Stimulated activated effector memory CD8-positive, alpha-beta T cell treated with anti-CD3 and anti-CD28 coated beads, Interleukin-12 subunit alpha, Interleukin-12 subunit beta, amount 100 ng/mL, for 72 hours (primary cell): ENCODE measurements around the gene MDH1.
"Not testable (repeated sequence)": the region's sequence is repeated elsewhere in the genome, so short reads cannot be mapped to it uniquely, and the experiment has no call there.

Experiments used
- ATAC-seq: fragments of 150-1000 bp; cut with Tn5 transposase; 2 replicates; pipeline ENCODE4 v1.10.0; 2021
- DNase-seq, 2 donors: peaks; one replicate each; pipeline ENCODE4 v3.0.0; 2021 to 2022; ENCODE audit warnings: low spot score in 2 of 2
- H3K27ac Mint-ChIP-seq: one replicate; pipeline ENCODE4 v1.8.0; 2022; ENCODE audit warnings: mild to moderate bottlenecking, mixed read lengths
- H3K36me3 Mint-ChIP-seq: one replicate; pipeline ENCODE4 v1.8.0; 2022; ENCODE audit warnings: mild to moderate bottlenecking, mixed read lengths
- H3K4me1 Mint-ChIP-seq: one replicate; pipeline ENCODE4 v1.8.0; 2022; ENCODE audit warnings: mixed read lengths
- H3K4me3 Mint-ChIP-seq: one replicate; pipeline ENCODE4 v1.8.0; 2022; ENCODE audit warnings: mild to moderate bottlenecking, mixed read lengths
- H3K9me3 Mint-ChIP-seq: one replicate; pipeline ENCODE4 v1.8.0; 2022; ENCODE audit warnings: mixed read lengths

The MDH1 gene

DNA sequence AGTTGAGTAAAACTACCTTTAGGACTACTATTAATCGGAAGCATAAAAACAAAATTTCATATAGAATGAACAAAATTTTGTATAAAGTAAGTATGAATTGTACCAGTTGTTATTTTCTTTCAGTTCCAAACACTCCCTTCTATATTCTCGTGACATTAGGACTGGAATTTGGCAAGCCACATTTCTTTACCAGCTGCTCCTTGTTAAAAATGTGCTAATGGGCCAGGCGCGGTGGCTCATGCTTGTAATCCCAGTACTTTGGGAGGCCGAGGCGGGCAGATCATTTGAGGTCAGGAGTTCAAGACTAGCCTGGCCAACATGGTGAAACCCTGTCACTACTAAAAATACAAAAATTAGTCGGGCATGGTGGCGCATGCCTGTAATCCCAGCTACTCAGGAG, 20.1 kb downstream of the MDH1 start:
- peaks cover 38% of the 10 kb centered on the region for H3K36me3 Mint-ChIP-seq
- ATAC-seq, H3K27ac Mint-ChIP-seq, H3K9me3 Mint-ChIP-seq, H3K4me3 Mint-ChIP-seq, H3K4me1 Mint-ChIP-seq, DNase-seq: not testable (repeated sequence)

DNA sequence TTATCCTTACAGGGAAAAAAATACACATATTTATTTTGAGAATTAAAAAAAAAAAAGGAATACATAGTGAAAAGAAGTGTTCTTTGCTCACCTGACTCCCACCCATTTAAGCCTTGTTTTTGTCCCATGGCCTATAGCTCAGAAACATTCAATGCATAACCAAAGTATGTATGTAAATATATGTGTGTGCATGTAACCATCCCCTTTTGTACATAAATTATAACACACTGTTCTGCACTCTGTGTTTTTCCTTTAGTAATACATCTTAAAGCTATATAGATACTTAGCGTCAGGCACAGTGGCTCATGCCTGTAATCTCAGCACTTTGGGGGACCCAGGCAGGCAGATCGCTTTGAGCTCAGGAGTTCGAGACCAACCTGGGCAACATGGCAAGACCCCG, 21.8 kb downstream of the MDH1 start:
- H3K9me3 Mint-ChIP-seq, result no peaks in the 10 kb centered on the region
- no peaks in the 10 kb centered on the region for H3K4me1 Mint-ChIP-seq
- no peak overlapping the region for H3K27ac Mint-ChIP-seq
- H3K4me3 Mint-ChIP-seq, result no peak overlapping the region
- ATAC-seq, result no peak
- DNase-seq, result no peak
- peaks cover 21% of the 10 kb centered on the region for H3K36me3 Mint-ChIP-seq

DNA sequence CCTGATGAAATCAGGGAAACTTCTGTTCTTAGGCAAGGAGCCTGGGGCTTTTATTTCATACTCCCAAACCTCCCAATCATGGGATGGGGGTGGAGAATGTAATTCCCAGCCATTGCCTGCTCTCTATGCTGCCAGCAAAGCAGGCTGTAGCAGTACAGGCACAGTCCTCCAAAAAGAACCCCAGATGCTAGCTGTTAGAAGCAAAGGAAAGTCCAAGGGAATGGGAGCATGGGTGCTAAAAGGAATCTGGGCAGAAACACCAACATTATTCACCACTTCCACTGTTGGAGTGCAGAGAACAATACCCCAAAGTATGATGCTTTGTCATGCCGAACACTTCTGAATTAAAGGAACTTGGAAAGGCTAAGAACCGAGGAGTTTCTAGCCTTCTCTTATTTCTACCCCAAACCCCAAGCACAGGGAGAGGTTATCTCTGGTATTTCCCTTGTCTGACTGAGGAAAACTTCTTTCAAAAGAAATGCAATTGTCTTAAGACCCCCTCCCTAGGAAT, 24.7 kb downstream of the MDH1 start:
- H3K27ac Mint-ChIP-seq, result no peak overlapping the region
- no peak for DNase-seq
- no peaks in the 10 kb centered on the region for H3K36me3 Mint-ChIP-seq
- no peaks in the 10 kb centered on the region for H3K4me1 Mint-ChIP-seq
- ATAC-seq, result no peak
- H3K9me3 Mint-ChIP-seq, result no peaks in the 10 kb centered on the region
- no peak overlapping the region for H3K4me3 Mint-ChIP-seq

DNA sequence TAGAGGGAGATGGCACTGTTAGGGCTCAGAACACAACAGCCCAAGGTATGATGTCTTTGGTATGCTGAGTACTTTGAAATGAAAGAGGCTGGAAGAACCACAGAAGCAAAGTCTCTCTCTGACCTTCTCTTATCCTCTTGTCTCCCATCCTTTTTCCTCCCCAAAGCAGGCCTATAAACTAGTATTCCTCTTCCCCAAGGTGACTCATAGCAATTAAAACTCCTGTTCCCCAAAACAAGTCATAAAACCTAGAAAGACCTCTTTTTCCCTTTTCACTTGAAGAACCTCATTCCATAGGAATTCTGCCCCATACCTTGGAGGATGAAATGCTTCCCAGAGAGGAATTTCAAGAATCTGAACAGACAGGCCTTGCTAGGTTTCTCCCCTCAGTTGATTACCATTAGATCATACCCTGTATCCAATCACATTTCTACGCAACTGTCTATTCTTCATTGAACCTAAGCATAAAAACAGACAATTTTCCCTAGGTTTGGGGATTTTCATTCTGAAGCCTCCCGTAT, 25.7 kb downstream of the MDH1 start:
- H3K4me3 Mint-ChIP-seq, result no peak overlapping the region
- H3K27ac Mint-ChIP-seq, result no peak overlapping the region
- no peak for DNase-seq
- no peaks in the 10 kb centered on the region for H3K4me1 Mint-ChIP-seq
- no peaks in the 10 kb centered on the region for H3K9me3 Mint-ChIP-seq
- no peak for ATAC-seq
- H3K36me3 Mint-ChIP-seq, result no peaks in the 10 kb centered on the region

DNA sequence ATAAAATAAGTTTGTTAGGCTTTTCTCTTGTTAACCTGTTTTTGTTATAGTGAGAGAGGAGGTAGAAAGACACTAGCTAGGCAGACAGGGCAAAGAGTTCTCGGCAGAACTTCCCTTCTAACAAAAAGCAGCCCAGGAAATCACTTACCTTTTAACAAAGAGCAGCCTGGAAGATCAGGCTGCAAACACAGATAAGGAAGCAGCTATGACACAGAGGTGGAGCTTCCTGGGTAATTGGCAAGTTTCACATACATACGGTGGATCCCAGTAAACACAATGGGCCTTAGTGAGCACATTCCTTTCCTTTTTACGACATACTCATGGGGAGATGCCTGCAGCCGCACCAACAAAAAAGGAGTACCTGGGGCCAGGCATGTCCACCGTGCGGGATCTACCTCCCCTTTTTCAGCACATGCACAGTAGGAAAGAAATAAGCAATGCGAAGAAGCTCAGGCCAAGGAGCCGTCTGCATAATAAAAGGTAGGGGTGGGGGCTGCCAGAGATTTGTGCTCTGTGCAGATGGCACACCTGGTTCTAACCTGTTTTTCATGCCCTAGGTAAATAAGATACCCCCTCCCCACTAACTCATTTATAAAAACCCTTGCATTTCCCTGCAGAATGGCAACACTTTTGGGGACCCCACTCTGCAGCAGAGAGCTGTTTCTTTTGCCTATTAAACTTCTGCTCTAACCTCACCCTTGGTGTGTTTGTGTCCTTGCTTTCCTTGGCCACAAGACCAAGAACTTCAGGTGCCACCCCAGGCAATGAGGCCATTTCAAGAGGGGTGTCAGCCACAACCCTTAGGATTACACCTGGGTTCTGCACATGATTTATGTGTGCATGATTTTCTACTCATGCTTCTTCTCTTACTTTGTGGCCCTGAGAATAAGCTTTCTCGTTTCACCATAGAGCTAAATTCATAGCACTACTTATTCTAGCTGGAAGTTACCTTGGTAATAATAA, 26.5 kb downstream of the MDH1 start:
- no peaks in the 10 kb centered on the region for H3K36me3 Mint-ChIP-seq
- no peak overlapping the region for H3K4me3 Mint-ChIP-seq
- no peak overlapping the region for H3K27ac Mint-ChIP-seq
- H3K9me3 Mint-ChIP-seq, result no peaks in the 10 kb centered on the region
- no peaks in the 10 kb centered on the region for H3K4me1 Mint-ChIP-seq
- DNase-seq (no peak), ATAC-seq (no peak)

DNA sequence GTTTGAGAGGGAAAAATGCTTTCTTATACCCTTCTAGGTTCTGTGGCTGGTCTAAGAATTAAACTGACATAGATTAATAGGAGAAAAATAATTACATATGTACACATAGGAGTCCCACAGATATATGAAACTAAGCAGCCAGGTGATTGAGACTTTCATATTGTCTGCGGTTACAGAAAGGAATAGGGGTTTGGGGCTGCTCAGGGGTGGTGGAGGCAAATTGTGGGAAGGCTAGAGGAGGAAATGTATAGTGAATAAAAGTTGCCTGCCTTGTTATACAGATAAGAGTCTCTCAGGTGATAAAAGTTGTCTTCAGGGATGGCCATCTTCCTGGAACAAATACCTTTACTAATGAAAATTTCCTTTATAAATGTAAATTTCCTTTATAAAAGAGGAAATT, 28.6 kb downstream of the MDH1 start:
- H3K9me3 Mint-ChIP-seq, result no peaks in the 10 kb centered on the region
- H3K27ac Mint-ChIP-seq, result no peak overlapping the region
- no peak overlapping the region for H3K4me3 Mint-ChIP-seq
- H3K36me3 Mint-ChIP-seq, result no peaks in the 10 kb centered on the region
- no peaks in the 10 kb centered on the region for H3K4me1 Mint-ChIP-seq
- ATAC-seq (no peak), DNase-seq (no peak)

DNA sequence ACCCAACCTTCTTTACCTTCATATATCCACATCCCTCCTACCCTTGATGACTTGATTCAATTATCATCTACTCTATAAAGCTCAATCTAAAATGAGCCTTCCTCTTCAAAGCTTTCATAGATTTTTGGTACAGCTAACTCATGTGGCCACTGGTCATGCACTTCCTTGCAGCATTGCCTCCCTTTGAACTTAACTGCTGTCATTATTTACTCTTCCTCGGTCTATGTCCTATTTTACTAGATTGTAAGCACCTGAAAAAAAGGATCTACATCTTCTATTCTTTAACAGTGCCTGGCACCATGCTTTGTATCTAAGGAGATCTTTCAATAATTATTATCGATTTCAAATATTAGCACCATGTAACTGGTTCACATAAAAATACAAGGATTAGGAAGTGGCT, 30.6 kb downstream of the MDH1 start:
- Mint-ChIP-seq H3K4me3 (no peak overlapping the region), H3K36me3 (no peaks in the 10 kb centered on the region), H3K9me3 (no peaks in the 10 kb centered on the region), H3K4me1 (no peaks in the 10 kb centered on the region), H3K27ac (no peak overlapping the region)
- no peak for ATAC-seq
- no peak for DNase-seq

DNA sequence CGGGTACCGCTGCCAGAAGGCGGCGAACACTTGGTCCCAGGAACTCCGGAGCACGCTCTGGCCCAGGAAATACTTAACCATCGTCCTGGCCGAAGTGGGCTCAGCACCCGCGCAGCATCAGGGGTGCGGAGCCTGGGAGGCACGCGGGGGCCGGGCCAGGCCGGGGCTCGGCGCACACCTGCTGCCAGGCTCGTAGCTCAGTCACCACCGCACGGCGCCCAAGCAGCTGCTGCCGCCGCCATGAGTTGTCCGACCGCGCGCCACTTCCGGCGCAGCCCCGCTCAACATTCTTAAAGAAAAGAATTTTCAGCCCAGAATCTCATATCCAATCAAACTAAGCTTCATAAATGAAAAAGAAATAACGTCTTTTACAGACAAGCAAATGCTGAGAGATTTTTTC, 34.0 kb downstream of the MDH1 start:
- no peaks in the 10 kb centered on the region for H3K9me3 Mint-ChIP-seq
- DNase-seq, result no peak
- H3K27ac Mint-ChIP-seq, result no peak overlapping the region
- no peak overlapping the region for H3K4me3 Mint-ChIP-seq
- ATAC-seq, result no peak
- no peaks in the 10 kb centered on the region for H3K36me3 Mint-ChIP-seq
- no peaks in the 10 kb centered on the region for H3K4me1 Mint-ChIP-seq

DNA sequence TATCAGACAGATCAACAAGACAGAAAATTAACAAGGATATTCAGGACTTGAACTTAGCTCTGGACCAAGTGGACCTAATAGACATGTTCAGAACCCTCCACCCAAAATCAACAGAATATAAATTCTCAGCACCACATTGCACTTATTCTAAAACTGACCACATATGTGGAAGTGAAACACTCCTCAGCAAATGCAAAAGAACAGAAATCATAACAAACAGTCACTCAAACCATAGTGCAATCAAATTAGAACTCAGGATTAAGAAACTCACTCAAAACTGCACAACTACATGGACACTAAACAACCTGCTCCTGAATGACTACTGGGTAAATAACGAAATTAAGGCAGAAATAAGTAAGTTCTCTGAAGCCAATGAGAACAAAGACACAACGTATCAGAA, 35.0 kb downstream of the MDH1 start:
- H3K27ac Mint-ChIP-seq, DNase-seq, H3K4me3 Mint-ChIP-seq, H3K9me3 Mint-ChIP-seq, H3K36me3 Mint-ChIP-seq, ATAC-seq, H3K4me1 Mint-ChIP-seq: not testable (repeated sequence)

DNA sequence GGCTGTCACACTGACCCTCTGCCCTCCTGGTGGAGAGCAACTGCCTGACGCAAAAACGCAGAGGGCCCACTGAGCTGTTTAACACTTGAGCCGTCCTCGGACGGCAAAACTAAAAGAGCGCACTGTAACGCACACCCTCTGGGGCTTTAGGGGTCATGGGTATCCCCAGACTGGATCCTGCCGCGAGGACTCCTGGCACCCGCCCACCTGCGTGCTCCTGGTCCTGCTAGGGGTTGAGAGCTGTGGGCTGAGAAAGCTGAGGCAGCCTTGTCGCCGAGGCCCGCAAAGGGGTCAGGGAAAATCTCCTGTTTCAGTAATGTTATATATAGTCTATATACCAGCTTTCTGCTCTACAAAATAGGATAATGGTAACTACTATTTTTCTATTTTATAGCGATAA, 39.1 kb downstream of the MDH1 start:
- no peaks in the 10 kb centered on the region for H3K36me3 Mint-ChIP-seq
- H3K4me3 Mint-ChIP-seq, result no peak overlapping the region

DNA sequence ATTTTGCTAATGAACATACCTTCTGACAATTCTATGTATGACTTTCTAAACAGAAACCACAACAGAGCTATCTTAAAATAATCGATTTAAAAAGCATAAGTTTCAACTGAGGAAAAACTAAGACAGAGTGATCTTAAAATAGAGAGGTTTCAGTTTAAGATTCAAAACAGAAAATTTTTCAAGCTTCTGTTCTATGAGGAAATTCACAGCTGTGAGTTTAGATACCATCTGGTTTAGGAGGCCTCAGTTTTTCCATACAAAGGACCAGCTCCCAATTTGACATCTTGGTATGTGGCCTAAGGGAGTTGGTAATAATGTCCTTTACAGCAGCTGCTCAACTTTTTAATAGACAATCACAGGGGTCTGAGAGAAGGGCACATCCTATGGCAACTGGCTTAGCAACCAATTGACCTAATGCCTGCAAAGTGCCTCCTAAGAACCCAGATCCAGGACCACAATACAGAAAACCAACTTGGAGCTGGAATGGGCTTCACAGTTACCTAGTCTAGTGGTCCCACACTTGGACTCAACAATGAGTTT, 39.7 kb downstream of the MDH1 start:
- peaks cover 19% of the 10 kb centered on the region for H3K9me3 Mint-ChIP-seq

More for the DNA sequence above, 39.1 kb downstream of the MDH1 start:
- H3K4me1 Mint-ChIP-seq, result no peaks in the 10 kb centered on the region
- ATAC-seq, result no peak
- no peak overlapping the region for H3K27ac Mint-ChIP-seq
- DNase-seq, result no peak
- peaks cover 17% of the 10 kb centered on the region for H3K9me3 Mint-ChIP-seq

DNA sequence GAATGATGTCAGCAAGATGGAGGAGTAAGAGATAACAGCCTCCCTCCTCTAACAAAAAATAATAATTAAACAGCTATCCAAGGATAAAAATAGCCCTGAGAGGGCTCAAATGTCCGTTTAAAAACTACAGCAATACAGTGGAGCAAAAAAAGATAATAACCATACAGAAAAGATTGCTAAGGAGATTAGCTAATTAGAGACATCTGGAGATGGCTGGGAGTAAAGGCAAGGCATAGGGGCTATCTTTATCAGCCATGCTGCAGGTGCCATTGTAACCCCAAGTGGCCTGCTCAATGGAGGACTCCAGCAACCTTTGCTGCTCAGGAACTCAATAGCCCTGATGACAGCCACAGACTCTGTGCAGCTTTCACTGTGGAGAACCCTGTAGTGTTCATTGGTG, 42.7 kb downstream of the MDH1 start:
- ATAC-seq (no peak), DNase-seq (no peak)
- H3K36me3 Mint-ChIP-seq, result no peaks in the 10 kb centered on the region
- H3K4me3 Mint-ChIP-seq, result no peak overlapping the region
- peaks cover 25% of the 10 kb centered on the region for H3K9me3 Mint-ChIP-seq
- no peak overlapping the region for H3K27ac Mint-ChIP-seq
- no peaks in the 10 kb centered on the region for H3K4me1 Mint-ChIP-seq

More for the DNA sequence above, 39.7 kb downstream of the MDH1 start:
- Mint-ChIP-seq H3K27ac (no peak overlapping the region), H3K4me3 (no peak overlapping the region), H3K36me3 (no peaks in the 10 kb centered on the region), H3K4me1 (no peaks in the 10 kb centered on the region)
- ATAC-seq, result no peak
- no peak for DNase-seq

DNA sequence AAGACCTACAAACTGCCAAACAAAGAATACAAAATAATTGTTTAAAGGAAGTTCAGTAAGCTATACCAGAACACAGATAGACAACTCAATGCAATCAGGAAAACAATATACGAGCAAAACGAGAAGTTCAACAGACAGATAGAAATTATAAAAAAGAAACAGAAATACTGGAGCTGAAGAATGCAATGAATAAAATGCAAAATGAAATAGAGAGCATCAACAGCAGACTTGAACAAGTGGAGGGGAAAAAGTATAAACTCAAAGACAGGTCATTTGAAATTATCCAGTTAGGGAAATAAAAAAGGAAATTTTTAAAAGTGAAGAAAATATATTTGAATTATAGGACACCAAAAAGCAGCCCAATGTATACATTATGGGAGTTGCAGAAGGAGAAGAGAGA, 43.6 kb downstream of the MDH1 start:
- H3K9me3 Mint-ChIP-seq, result peaks cover 25% of the 10 kb centered on the region
- no peak overlapping the region for H3K4me3 Mint-ChIP-seq
- no peaks in the 10 kb centered on the region for H3K4me1 Mint-ChIP-seq
- H3K36me3 Mint-ChIP-seq, result no peaks in the 10 kb centered on the region
- DNase-seq (no peak), ATAC-seq (no peak)
- no peak overlapping the region for H3K27ac Mint-ChIP-seq

DNA sequence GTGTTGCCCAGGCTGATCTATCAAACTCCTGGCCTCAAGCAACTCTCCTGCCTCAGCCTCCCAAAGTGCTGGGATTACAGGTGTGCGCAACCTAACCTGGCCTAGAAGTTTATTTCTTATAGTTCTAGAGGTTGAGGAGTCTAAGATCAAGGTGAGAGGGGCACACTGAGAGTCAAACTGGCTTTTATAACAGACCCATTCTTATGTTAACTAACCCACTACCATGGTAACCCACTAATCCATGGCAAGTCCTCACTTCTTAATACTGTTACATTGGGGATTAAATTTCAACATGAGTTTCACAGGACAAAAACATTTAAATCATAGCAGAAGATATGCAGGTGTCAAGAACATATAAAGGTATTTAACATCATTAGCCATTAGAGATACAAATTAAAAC, 50.6 kb downstream of the MDH1 start:
- Mint-ChIP-seq H3K4me1 (no peaks in the 10 kb centered on the region), H3K9me3 (peaks cover 5% of the 10 kb centered on the region), H3K36me3 (no peaks in the 10 kb centered on the region), H3K27ac (no peak overlapping the region), H3K4me3 (no peak overlapping the region)
- DNase-seq (no peak), ATAC-seq (no peak)

DNA sequence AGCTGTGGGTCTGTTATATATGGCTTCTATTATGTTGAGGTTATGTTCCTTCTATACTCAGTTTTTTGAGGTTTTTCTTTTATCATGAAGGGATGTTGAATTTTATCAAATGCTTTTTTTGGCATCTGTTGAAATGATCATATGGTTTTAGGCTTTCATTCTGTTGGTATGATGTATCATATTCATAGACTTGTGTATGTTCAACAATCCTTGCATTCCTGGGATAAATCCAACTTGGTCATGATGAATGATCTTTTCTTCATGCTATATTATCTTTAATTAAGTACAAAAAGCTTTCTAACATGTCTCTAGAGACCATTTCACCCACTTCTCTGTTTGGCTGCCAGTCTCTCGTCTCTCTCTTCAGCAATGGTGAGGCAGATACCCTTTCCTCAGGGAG, 54.2 kb downstream of the MDH1 start:
- H3K27ac Mint-ChIP-seq, result no peak overlapping the region
- DNase-seq (no peak), ATAC-seq (no peak)
- H3K36me3 Mint-ChIP-seq, result no peaks in the 10 kb centered on the region
- H3K4me3 Mint-ChIP-seq, result no peak overlapping the region
- H3K4me1 Mint-ChIP-seq, result no peaks in the 10 kb centered on the region
- H3K9me3 Mint-ChIP-seq, result no peaks in the 10 kb centered on the region

DNA sequence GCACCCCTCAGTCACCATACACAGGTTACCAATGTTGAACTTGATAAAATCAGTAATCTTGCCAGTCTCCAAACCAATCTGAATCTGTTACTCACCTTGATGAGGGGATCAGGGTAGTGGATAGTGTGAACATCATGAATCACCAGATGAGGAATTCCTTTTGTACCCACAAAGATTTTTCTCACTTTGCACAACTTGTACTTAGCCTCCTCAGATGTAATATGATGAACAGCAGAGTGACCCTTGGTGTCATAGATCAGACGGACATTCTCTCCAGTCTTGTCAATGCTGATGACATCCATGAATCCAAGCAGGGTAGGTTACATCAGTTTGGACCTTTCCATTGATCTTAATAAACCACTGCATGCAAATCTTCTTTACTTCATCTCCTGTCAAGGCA, 54.7 kb downstream of the MDH1 start:
- no peaks in the 10 kb centered on the region for H3K4me1 Mint-ChIP-seq
- H3K9me3 Mint-ChIP-seq, result no peaks in the 10 kb centered on the region
- H3K27ac Mint-ChIP-seq, result no peak overlapping the region
- ATAC-seq (no peak), DNase-seq (no peak)
- H3K4me3 Mint-ChIP-seq, result no peak overlapping the region
- no peaks in the 10 kb centered on the region for H3K36me3 Mint-ChIP-seq
